ENCODE results near the gene PRKAA2.

DNA sequence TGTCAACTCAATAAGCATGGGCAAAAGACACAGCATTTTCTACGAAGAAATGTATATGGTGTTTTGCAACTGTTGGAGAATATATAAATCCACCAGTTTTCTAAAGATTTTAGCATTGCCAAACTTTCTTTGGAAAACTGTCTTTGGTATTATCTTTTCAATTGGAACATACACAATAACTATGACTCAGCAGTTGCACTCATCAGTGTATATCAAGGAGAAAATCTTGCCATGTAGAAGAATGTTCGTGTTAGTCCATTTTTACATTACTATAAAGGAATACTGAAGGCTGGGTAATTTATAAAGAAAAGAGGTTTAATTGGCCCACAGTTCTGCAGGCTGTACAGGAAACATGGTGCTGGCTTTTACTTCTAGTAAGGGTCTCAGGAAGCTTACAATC lies 41.1 kb downstream of the PRKAA2 start:
- no peak for TF ChIP-seq POLR2A (IDR thresholded peaks at IDR 0.05; ENCODE audit: low read depth, low read length)
- no peak for TF ChIP-seq POLR2AphosphoS5 (IDR thresholded peaks at IDR 0.05; ENCODE audit: low read depth, low read length)
- TF ChIP-seq POU2F2 (IDR thresholded peaks at IDR 0.05; ENCODE audit: low read depth, low read length) = no peak
